Activated effector memory CD4-positive, alpha-beta T cell treated with anti-CD3 and anti-CD28 coated beads, Interleukin-2, amount 50 U/mL, for 16 hours (primary cell): ENCODE results near the gene DVL3.

Experiments used
- DNase-seq: peaks from one replicate; pipeline ENCODE4 v3.0.0-alpha.2; 2020

The DVL3 gene

DNA sequence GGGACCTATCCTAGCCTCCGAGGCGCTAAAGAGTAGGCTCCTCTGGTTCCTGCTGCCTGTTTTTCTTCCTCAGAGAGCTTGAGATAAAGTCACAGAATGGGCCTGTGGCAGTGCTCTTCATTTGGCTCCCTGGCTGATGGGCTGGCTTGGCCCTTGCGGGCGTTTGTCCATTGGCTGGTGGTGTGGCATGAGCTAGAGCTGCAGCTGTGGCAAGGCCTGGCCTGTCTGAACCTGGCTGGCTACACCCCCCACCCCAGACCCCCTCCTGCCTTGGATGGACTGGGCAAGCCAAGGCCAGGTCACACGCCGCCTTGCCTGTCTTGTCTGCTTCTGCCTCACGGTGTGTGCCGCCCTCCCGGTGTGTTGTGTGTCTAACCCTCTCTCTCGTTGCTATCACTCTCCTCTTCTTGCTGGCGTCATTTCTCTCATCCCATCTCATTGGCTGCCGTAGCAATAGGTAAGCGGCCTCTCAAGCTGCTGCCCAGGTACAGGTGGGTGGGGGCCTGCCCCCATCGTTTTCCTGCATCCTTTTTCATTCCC is 22.7 kb downstream of the DVL3 start:
- peak; percentile 53 for DNase-seq

DNA sequence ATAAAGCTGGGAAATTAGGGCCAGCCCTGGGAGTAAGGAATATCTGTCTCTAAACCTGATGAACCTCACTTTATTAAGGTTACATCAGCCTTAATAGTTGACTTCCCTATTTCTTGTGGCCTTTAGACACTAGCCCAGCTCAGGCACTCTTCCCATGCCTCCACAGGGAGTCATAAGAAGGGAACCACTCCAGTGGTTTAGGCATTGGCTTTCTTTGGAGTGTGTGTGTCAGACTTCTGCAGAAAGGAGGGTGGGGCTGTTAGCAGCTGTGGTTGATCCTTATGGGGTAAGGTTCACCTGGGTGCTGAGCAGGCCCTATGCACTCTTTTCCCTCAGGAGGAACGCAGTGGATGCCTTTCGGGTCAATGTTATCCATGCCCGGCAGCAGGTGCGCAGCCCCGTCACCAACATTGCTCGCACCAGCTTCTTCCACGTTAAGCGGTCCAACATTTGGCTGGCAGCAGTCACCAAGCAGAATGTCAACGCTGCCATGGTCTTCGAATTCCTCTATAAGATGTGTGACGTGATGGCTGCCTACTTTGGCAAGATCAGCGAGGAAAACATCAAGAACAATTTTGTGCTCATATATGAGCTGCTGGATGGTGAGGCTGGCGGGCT is 23.5 kb downstream of the DVL3 start:
- peak; percentile 50 for DNase-seq

GRCh38 chr3:184180165-184180564 is 25.0 kb downstream of the DVL3 start:
- peak; percentile 30 for DNase-seq

DNA sequence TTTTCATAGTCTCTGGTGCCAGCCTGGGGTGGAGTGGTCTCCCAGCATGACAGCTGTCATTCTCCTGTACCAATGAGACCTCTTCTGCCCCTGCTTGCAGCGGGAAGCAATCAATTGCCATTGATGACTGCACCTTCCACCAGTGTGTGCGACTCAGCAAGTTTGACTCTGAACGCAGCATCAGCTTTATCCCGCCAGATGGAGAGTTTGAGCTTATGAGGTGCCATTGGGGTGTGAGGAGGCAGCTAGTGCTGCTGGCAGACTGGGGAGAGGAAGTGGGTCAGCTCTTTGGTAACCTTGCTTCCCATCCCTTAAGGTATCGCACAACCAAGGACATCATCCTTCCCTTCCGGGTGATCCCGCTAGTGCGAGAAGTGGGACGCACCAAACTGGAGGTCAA is 26.4 kb downstream of the DVL3 start:
- peak; percentile 53 for DNase-seq

DNA sequence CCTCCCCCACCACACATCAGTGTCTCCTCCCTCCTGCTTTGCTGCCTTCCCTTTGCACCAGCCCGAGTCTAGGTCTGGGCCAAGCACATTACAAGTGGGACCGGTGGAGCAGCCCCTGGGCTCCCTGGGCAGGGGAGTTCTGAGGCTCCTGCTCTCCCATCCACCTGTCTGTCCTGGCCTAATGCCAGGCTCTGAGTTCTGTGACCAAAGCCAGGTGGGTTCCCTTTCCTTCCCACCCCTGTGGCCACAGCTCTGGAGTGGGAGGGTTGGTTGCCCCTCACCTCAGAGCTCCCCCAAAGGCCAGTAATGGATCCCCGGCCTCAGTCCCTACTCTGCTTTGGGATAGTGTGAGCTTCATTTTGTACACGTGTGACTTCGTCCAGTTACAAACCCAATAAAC is 28.5 kb downstream of the DVL3 start:
- DNase-seq: peak; percentile 34

DNA sequence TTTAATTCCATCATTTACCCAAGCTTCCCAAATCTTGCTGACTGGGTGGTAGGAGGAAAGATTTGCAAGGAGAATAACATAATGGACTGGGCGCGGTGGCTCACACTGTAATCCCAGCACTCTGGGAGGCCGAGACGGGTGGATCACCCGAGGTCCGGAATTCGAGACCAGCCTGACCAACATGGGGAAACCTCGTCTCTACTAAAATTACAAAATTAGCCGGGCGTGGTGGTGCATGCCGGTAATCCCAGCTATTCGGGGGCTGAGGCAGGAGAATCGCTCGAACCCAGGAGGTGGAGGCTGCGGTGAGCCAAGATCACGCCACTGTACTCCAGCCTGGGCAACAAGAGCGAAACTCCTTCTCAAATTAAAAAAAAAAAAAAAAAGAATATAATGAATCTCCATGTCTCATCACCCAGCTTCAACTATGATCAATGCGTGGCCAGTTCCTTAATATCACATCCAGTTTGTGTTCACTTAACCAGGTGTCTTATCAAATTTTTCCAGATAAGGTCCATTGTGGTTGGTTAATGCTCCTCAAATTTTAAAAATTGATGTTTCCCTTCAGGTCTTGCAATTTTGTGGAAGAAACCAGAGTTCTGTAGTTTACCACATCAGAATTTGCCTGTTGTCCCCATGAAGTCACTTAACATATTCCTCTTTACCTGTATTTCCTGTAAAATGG is 29.5 kb downstream of the DVL3 start:
- DNase-seq: no peak

- peak; percentile 100 for DNase-seq
These were observed 30.4 kb downstream of the DVL3 start for GRCh38 chr3:184185461-184186183.

DNA sequence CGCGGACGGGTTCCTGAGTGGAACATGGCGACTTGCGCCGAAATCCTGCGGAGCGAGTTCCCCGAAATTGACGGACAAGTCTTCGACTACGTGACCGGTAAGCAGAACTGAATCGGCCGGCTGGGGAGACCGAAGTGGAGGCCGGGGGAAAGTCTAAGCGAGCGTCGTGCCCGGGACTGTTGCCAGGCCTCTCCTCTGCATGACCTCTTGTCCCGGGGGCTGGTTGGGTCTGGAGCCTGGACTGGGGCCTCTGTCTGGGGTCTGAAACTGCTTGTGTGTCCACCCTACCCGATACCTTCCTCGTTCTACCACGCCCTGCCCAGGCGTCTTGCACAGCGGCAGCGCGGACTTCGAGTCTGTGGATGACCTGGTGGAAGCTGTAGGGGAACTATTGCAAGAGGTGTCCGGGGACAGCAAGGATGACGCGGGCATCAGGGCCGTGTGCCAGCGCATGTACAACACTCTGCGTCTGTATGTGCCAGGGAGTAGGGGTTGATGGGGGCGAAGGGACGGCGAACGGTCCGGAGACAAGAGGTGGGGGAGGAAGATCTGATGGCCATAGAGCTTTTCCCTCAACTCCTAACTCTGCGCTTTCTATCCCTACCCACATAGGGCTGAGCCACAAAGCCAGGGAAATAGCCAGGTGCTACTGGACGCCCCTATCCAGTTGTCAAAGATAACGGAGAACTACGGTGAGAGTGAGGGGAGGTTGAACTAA is 31.2 kb downstream of the DVL3 start, which contains the start of gene ABCF3:
Gene ABCF3 (plus strand): TSS at position 16 of the 718 bp plus-strand sequence. CDS start 9 bp downstream, at position 25.
- no peak for DNase-seq

DNA sequence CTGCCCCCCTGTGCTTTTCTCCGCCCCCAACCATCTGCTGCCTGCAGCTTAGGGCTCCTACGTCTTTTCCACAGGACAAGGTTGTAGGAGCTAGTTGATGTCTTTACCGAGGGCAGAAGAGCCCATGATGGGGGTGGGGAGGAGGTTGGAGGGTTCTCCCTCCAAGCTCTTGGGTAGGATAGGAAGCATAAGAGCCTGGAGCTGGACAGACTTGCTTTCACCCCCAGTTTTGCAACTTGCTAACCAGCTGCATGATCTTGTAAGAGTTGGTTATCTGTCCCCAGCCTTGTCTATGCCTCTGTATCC is 31.7 kb downstream of the DVL3 start:
- DNase-seq: no peak

DNA sequence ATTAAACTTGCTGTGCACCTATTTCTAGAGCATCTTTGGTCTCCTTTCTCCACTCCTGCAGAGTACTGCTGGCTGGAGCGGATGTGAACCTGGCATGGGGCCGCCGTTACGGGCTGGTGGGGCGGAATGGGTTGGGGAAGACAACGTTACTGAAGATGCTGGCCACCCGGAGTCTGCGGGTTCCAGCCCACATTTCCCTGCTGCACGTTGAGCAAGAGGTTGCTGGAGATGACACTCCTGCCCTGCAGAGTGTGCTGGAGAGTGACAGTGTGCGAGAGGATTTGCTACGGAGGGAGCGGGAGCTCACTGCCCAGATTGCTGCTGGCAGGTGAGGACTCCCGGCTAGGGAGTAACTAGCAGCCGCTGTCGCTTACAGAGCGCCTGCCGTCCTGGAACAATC is 32.9 kb downstream of the DVL3 start:
- DNase-seq: no peak

- DNase-seq: no peak
These were observed 34.2 kb downstream of the DVL3 start for GRCh38 chr3:184189421-184189820.

DNA sequence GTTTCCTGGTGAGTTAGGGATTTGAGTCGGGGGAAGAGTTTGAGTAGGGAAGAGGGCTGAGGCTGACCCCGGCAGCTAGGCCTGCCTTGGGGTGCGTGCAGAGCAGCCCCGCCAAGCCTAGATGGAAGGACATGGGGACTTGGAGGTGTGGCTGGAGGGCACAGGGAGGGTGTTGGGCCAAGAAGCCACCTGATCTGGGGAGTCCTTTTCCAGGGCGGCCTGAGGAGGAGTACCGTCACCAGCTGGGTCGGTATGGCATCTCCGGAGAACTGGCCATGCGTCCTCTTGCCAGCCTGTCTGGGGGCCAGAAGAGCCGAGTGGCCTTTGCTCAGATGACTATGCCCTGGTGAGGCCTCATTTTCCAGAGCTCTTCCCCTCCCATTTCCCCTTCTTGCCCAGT is 37.7 kb downstream of the DVL3 start:
- no peak for DNase-seq

- DNase-seq: no peak
These were observed 38.9 kb downstream of the DVL3 start for GRCh38 chr3:184193991-184194539.

DNA sequence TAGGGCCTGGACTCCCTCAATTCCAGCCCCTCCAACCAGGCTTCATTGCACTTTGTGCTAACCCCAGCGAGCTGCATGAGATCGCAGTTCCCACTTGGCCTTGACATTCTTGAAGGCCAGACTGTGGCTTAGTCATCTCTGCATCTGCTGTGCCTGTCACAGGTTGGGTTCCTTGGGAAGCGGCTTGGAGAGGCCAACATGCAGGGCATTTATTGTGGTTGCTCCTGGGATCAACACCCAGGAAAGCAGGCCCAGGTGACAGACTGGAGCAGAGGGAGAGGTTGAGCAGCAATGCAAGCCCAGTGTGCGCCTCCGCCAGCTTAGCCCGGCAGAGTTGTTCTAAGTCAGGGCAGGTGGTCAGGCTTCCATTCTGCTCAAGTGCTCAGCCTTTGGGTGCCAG is 41.4 kb downstream of the DVL3 start:
- no peak for DNase-seq

GRCh38 chr3:184198509-184198908 is 43.3 kb downstream of the DVL3 start:
- no peak for DNase-seq

DNA sequence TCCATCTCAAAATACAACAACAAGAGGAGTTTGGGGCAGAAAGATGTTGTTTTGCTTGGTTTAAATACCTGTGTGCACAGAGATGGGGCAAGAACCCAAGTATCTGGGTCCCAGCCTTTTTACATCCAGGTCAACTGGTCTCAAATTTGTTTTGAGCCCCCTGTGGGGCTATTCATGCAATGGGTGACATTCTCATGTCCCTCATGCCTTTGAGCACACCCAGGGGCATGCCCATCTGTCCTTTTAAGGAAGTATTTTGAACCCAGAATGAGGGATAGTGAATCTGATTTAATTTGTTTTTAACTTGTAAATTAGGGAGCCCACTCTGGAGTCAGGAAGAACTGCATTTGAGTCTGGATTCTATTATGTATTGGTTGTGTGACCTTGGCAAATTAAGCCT is 45.6 kb downstream of the DVL3 start:
- no peak for DNase-seq

DNA sequence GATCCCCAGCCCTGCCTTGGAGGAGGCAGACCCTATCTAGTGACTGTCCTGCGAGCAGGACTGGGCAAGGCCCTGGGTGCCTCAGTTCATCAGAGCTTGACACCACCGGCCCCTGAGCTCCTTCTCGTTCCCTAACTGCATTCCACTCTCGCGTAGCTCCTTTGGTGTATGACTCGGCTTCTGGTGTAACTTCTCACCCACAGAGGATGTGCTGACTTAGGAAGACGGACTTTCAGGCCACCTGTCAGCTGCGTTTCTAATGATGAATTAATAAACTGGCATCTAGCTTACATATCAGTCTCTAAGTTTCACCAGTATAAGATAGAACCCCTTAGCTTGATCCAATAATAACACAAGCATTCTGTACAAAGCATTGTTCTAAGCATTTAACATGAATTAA is 48.3 kb downstream of the DVL3 start:
- no peak for DNase-seq

GRCh38 chr3:184209146-184209923 is 54.2 kb downstream of the DVL3 start:
- no peak for DNase-seq

GRCh38 chr3:184211297-184211696 is 56.1 kb downstream of the DVL3 start:
- DNase-seq: no peak

GRCh38 chr3:184211718-184212117 is 56.5 kb downstream of the DVL3 start:
- DNase-seq: no peak

- no peak for DNase-seq
These were observed 63.6 kb downstream of the DVL3 start for GRCh38 chr3:184218814-184219213.

DNA sequence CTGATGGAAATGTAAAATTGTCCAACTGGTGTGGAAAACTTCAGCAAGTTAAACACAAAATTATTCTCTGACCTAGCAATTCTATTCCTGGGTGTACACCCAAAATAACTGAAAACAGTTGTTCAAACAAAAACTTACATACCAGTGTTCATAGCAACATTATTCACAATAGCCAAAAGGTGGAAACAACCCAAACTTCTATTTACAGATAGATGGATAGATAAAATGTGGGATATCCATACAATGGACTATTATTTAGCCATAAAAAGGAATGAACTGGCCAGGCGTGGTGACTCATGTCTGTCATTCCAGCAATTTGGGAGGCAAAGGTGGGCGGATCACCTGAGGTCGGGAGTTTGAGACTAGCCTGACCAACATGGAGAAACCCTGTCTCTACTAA is 67.3 kb downstream of the DVL3 start:
- DNase-seq: no peak
